ENCODE measurements around the gene RGS3. TPM values are rescaled to one million over a fixed set of nuclear protein-coding genes. Genes with fewer than 3 reads are reported as not detected.

The RGS3 gene
- total and polyA plus RNA-seq, 2 of the 13 experiments (the other 11 are each of a cell fraction or from before 2014, with no cell fraction given): 17.1 to 28.8 TPM

GRCh38 chr9:113525205-113525604 is 61.7 kb downstream of the RGS3 start (continued):
- no peak for TF ChIP-seq POGK (CRISPR knock-in tag; conservative IDR thresholded peaks at IDR 0.05)
- TF ChIP-seq ZNF704 (CRISPR knock-in tag; IDR thresholded peaks at IDR 0.05; ENCODE audit: borderline replicate concordance): no peak
- no peak for TF ChIP-seq ZNF572 (CRISPR knock-in tag; IDR thresholded peaks at IDR 0.05)
- no peak for TF ChIP-seq IKZF4 (CRISPR knock-in tag; IDR thresholded peaks at IDR 0.05; ENCODE audit: borderline replicate concordance, low read depth, not compliant biosample characterization)
- no peak for TF ChIP-seq ZNF143 (CRISPR knock-in tag; IDR thresholded peaks at IDR 0.05)
- no peak for TF ChIP-seq TRAFD1 (CRISPR knock-in tag; IDR thresholded peaks at IDR 0.05; ENCODE audit: borderline replicate concordance)
- TF ChIP-seq ZNF121 (CRISPR knock-in tag; IDR thresholded peaks at IDR 0.05): no peak
- no peak for TF ChIP-seq ZBTB44 (CRISPR knock-in tag; IDR thresholded peaks at IDR 0.05)
- no peak for TF ChIP-seq REXO4 (CRISPR knock-in tag; IDR thresholded peaks at IDR 0.05; ENCODE audit: borderline replicate concordance)
